GM18507 (cell line): ENCODE measurements around the gene CCDC181.
"Not testable (repeated sequence)": the region's sequence is repeated elsewhere in the genome, so short reads cannot be mapped to it uniquely, and the experiment has no call there.

ENCODE experiments used
- DNase-seq: peaks from one replicate; pipeline ENCODE4 v3.0.0; 2011; ENCODE audit warnings: low read depth; ENCODE audit not compliant: insufficient read length; ENCODE audit errors: extremely low spot score
- FAIRE-seq: peaks from 2 replicates; lab custom pipeline; 2011; peaks lifted over from hg19 to GRCh38; lab: Jason Lieb, UNC

Gene CCDC181

DNA sequence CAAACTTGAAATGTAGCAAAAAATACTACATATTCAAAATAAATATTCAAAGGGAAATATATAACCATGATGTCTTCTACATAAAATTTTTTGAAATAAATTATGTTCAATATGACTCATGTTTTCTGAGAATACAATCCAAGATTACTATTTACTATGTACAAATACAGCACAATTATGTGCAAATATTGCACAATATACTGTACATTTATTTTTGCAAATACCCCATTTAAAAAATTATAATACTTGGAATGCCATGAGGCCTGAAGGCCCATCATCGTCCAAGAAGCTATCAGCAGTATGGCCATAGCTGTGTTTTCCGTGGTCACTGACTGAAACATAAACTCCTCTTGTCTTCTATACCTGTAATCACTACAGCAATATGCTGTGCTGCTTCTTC is 12.3 kb downstream of the CCDC181 start:
- DNase-seq: no peak
- no peak for FAIRE-seq

GRCh38 chr1:169408340-169408739 is 18.9 kb downstream of the CCDC181 start:
- not testable (repeated sequence) for FAIRE-seq, DNase-seq

GRCh38 chr1:169402578-169402977 is 24.7 kb downstream of the CCDC181 start:
- not testable (repeated sequence) for DNase-seq, FAIRE-seq

DNA sequence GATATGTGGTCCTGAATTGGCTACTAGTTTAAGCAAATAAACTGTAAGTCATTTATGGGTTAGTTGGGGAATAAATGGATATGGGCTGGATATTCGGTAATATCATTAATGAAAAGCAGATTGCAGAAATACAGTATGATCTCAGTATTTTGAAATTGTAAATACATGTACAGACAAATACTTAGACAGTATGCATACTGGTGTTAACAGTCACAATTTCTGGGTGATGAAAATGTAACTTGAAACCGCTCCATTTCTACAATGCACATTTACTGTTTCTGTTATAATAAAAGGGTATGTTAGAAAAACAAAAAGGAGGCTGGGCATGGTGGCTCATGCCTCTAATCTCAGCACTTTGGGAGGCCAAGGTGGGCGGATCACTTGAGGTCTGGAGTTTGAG is 31.3 kb downstream of the CCDC181 start:
- no peak for FAIRE-seq

GRCh38 chr1:169392406-169392805 is 34.9 kb downstream of the CCDC181 start:
- FAIRE-seq (no peak), DNase-seq (no peak)

More for the DNA sequence above, 31.3 kb downstream of the CCDC181 start:
- DNase-seq: no peak

GRCh38 chr1:169390303-169390702 is 37.0 kb downstream of the CCDC181 start:
- peak; percentile 39 for FAIRE-seq

GRCh38 chr1:169387399-169387798 is 39.9 kb downstream of the CCDC181 start:
- FAIRE-seq (no peak), DNase-seq (no peak)

More at GRCh38 chr1:169390303-169390702, 37.0 kb downstream of the CCDC181 start:
- no peak for DNase-seq

- no peak for FAIRE-seq
These were observed 43.8 kb downstream of the CCDC181 start for GRCh38 chr1:169383449-169383848.

DNA sequence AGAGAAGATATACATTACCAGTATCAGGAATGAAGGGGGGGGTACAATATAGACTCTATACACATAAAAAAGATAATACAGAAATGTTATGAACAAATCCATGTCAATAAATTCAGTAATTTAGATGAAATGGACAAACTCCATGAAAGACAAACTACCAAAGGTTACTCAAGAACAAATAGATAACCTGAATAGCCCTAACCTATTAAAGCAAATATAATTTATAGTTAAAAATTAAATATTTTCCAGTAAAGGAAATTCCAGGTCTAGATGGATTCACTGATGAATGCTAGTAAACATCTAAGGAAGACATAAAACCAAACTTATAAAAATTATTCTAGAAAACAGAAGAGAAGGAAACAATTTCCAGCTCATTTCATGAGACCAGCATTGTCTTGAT is 46.1 kb downstream of the CCDC181 start:
- no peak for FAIRE-seq
- DNase-seq: no peak

More at GRCh38 chr1:169383449-169383848, 43.8 kb downstream of the CCDC181 start:
- DNase-seq: no peak

DNA sequence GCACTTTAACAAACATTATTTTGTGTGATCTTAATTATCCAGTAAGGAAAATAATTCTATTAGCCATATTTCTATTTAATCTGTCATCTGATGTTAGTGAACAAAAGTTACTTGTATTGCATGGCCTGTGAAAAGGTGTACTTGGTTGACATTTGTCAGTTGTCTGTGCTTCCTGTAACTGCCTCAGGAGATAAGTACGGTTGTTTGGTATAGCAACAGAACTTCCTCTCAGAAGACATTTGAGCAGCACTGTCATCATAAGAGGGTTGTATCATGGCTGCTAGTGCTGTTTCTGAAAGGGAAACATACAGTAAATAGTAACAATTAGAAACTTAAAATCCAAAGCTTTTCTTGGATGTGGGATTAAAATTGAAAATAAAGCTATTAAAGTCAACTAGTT is 55.9 kb downstream of the CCDC181 start:
- no peak for FAIRE-seq
- no peak for DNase-seq

- DNase-seq (no peak), FAIRE-seq (no peak)
These were observed 58.9 kb downstream of the CCDC181 start for GRCh38 chr1:169368406-169368769.

DNA sequence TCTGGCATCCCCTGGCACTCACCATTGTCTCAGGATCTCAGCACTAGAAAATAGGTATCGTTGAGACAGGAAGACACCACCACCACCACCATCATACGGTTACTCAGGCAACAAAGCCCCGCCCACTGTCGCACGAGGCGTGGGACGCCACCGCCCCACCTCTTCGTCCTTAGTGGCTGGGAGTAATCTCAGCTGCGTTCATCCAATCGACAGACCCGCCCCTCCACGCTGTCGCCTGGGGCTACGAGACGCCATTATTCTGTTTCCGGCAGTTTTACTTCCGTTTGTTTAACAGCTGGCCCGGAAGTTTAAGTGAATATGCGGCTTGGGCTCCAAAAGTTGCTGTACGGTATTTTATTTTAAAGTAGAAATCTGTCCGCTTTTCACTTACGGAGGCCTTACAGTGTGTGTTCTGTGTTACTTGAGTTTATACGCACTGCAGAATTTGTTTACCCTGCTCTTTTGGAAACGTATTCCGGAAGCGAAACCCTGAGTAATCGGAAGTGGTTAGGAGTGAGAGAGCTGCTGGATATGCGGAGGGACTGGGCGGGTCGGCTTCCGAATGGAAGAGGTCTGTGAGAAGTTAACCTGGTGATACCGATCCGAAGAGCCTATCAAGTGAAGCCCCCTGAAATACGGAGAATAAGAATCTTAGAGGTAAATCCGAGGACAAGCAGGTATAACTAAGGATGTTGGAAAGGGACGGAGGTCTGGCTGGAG is 59.4 kb downstream of the CCDC181 start, which contains the start of the genes BLZF1 and NME7:
BLZF1 (plus strand) TSS at position 510 of the 720 bp plus-strand sequence. CDS start 1,328 bp downstream, outside the sequence.
NME7 (minus strand) TSS at position 112 of the 720 bp plus-strand sequence; CDS start at position 25, 87 bp downstream.
- DNase-seq: peak; percentile 78
- peak; percentile 99 for FAIRE-seq

- no peak for DNase-seq
- FAIRE-seq: no peak
These were observed 60.1 kb downstream of the CCDC181 start for GRCh38 chr1:169367096-169367685.

- DNase-seq (no peak), FAIRE-seq (no peak)
These were observed 62.3 kb downstream of the CCDC181 start for GRCh38 chr1:169364948-169365347.

GRCh38 chr1:169363046-169363730 is 64.1 kb downstream of the CCDC181 start:
- peak; percentile 44 for FAIRE-seq
- no peak for DNase-seq

DNA sequence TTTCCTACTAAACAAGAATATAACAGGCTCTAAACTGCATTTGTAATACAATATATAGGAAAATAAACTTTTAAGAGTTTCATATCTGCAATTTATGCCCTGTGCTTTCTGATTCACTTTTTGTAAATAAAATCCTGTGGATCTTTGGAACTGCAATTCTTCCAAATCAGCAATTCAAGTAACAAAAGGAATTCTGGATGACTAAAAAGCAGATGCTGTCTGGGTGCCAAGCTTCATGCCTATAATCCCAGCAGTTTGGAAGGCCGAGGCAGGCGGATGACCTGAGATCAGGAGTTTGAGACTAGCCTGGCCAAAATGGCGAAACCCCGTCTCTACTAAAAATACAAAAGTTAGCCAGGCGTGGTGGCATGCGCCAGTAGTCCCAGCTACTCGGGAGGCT is 66.0 kb downstream of the CCDC181 start:
- FAIRE-seq (no peak), DNase-seq (no peak)

DNA sequence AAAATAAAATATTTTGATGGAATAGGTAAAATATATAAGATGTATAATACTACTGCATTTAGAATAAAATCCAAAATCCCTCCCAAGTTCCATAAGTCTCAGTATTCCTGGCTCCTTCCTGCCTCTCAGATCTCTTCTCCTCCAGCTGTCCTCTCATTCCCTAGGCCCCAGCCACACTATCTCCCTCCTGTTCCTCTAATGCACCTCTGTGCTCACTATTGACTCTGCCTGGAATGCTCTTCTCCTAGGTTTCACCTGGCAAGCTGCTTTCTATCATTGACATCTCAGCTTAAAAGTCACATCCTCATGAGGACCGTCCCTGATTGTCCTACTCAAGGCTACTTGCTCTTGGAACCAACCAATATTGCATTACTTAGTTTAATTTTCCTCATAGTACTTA is 66.9 kb downstream of the CCDC181 start:
- no peak for FAIRE-seq
- no peak for DNase-seq

DNA sequence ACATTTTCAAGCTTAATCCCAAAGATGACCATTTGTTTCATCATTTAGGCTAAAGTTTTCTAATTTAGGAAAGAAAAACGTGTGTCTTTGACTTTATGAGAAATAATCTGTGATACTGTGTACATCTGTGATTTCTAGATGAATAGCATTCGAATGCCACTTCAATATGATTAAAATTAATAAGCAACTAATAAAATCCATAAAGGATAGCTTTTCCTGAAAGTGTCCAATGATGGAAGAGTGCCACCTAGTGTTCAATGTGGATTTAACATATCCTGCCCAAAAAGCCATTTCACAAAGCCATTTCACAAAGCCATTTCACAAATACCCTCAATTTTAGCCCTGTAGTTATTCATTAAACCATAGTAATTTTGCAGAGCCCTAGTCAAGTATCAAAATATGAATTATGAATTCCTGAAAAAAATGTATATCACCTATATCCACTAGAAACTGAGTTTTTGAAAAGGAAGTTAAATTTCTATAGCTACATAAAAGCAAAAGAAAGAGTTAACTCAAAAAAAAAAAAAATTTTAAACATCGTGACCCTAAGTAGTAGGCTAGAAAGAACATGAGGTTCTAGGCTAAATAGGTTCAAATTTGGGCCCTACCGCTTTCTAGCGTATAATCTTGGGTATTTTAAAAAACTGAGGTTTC is 78.8 kb downstream of the CCDC181 start:
- DNase-seq: no peak
- peak; percentile 87 for FAIRE-seq

DNA sequence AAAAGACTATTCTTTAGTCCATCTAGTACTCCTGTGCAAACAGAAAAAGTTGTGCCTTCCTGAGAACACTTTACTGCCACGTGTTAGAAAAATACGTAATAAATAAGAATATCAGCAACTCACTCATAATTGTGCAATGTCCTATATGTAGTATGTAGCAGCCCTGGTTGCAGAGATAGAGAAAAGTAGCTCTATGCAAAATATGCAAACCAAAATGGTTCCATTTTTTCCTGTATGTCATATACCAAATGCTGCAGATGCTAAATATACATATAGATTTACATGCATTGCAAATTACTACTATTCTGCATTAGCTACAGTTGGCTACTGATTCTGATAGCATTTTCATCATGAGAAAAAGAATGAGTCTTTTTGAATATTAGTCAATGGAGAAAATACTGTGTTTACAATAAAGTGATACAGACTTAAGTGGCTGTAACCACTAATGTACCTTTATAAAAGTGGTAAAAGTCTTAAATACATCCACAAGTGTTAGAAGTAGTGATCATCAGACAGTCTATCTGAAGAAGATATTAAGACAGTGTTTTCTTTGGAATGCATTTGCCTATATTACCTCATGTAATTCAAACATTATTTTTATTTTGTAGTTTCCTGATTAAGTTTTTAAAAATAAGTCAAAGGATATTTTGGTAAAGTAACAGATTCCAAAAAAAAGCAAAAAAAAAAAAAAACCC is 79.4 kb downstream of the CCDC181 start:
- no peak for DNase-seq
- no peak for FAIRE-seq
